ENCODE results near the gene TMEM141.
"Not testable (repeated sequence)": the region's sequence is repeated elsewhere in the genome, so short reads cannot be mapped to it uniquely, and the experiment has no call there.

Gene TMEM141

GRCh38 chr9:136835162-136835931 is 44.2 kb downstream of the TMEM141 start:
- no peak overlapping the region for H3K4me2 ChIP-seq (ENCODE audit: low read length)
- no peak overlapping the region for H3K4me3 ChIP-seq (ENCODE audit: low read depth, low read length, poor library complexity, severe bottlenecking)
- TF ChIP-seq EZH2 (IDR thresholded peaks at IDR 0.05; ENCODE audit: borderline replicate concordance, low read length) (no peak), CTCF (IDR thresholded peaks at IDR 0.05; ENCODE audit: low read length) (no peak)
- H3K27me3 ChIP-seq (ENCODE audit: insufficient read depth, low read length), result no peaks in the 10 kb centered on the region
- no peaks in the 10 kb centered on the region for H3K9me3 ChIP-seq (ENCODE audit: low read length)
- no peak overlapping the region for H3K27ac ChIP-seq (ENCODE audit: low read depth, low read length, poor library complexity, severe bottlenecking)
- no peak overlapping the region for H2AFZ ChIP-seq (ENCODE audit: low read length)
- H4K20me1 ChIP-seq (ENCODE audit: insufficient read depth, low read length), result no peaks in the 10 kb centered on the region
- H3K79me2 ChIP-seq (ENCODE audit: insufficient read depth, low read length), result no peaks in the 10 kb centered on the region
- no peaks in the 10 kb centered on the region for H3F3A ChIP-seq (ENCODE audit: insufficient read depth, low read length)
- peaks cover 56% of the 10 kb centered on the region for H3K36me3 ChIP-seq (ENCODE audit: insufficient read depth, low read length)
- no peaks in the 10 kb centered on the region for H3K9me2 ChIP-seq (ENCODE audit: low read depth, low read length)
- no peak overlapping the region for H3K9ac ChIP-seq (ENCODE audit: low read length)
- H3K4me1 ChIP-seq (ENCODE audit: insufficient read depth, low read length, severe bottlenecking), result no peaks in the 10 kb centered on the region

DNA sequence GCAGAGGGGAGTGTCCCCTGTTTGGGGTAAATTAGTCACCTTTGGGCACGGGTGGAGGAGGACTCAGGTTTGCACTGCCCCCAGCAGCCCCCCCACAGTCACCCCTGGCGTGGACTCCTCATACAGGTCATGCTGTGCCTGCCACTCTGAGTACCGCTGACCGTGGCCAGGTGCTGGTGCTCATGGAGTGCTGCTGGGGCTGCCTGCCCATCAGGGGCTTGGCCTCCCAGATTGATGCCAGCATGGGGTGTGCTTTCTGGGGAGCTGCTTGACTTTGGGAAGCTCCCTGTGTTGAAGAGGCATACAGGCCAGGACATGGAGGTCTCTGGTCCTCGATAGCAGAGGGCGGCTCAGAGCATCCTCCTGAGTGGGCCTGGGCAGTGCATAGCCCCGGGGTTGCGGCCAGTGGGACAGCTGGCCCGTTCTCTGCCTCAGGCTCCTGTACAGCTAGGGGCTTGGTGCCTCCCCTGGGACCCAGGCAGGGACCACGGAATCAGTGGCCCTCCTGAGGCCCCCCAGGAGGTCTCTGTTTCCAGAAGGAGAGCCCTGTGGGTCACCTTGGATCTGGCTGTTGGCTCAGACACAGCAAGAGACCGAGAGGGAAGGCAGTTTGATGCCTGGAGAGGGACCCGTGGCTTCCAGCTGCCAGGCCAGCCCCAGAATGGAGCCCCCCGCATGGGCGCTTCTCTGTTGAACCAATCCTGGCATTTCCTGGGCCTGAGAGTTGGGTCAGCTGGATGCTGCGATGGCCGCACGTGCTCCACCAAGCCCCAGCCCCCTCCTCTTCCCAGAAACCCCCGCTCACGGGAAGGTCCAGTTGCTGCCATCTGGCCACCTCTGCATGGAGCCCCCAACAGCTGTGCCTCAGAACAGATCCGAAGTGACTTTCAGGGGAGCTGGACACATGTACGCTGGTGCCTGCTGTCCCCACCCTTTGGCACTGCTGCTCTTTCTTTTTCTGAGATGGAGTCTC is 45.1 kb downstream of the TMEM141 start:
- Histone ChIP-seq H3K9me3 (ENCODE audit: low read length) (no peaks in the 10 kb centered on the region), H3K9me2 (ENCODE audit: low read depth, low read length) (no peaks in the 10 kb centered on the region), H3K79me2 (ENCODE audit: insufficient read depth, low read length) (no peaks in the 10 kb centered on the region), H3K27ac (ENCODE audit: low read depth, low read length, poor library complexity, severe bottlenecking) (no peak overlapping the region), H3K4me1 (ENCODE audit: insufficient read depth, low read length, severe bottlenecking) (peaks cover 3% of the 10 kb centered on the region), H3K9ac (ENCODE audit: low read length) (no peak overlapping the region), H3F3A (ENCODE audit: insufficient read depth, low read length) (no peaks in the 10 kb centered on the region), H2AFZ (ENCODE audit: low read length) (no peak overlapping the region), H3K4me2 (ENCODE audit: low read length) (no peak overlapping the region), H3K27me3 (ENCODE audit: insufficient read depth, low read length) (no peaks in the 10 kb centered on the region), H3K36me3 (ENCODE audit: insufficient read depth, low read length) (peaks cover 56% of the 10 kb centered on the region), H3K4me3 (ENCODE audit: low read depth, low read length, poor library complexity, severe bottlenecking) (no peak overlapping the region), H4K20me1 (ENCODE audit: insufficient read depth, low read length) (no peaks in the 10 kb centered on the region)
- no peak for TF ChIP-seq CTCF (IDR thresholded peaks at IDR 0.05; ENCODE audit: low read length)
- TF ChIP-seq EZH2 (IDR thresholded peaks at IDR 0.05; ENCODE audit: borderline replicate concordance, low read length), result no peak

- H3K9me2 ChIP-seq (ENCODE audit: low read depth, low read length), result no peaks in the 10 kb centered on the region
- no peaks in the 10 kb centered on the region for H3K79me2 ChIP-seq (ENCODE audit: insufficient read depth, low read length)
- H3K4me1 ChIP-seq (ENCODE audit: insufficient read depth, low read length, severe bottlenecking), result peaks cover 13% of the 10 kb centered on the region
- no peak overlapping the region for H3K4me3 ChIP-seq (ENCODE audit: low read depth, low read length, poor library complexity, severe bottlenecking)
- no peaks in the 10 kb centered on the region for H3K9me3 ChIP-seq (ENCODE audit: low read length)
- no peak overlapping the region for H3K27ac ChIP-seq (ENCODE audit: low read depth, low read length, poor library complexity, severe bottlenecking)
- no peaks in the 10 kb centered on the region for H4K20me1 ChIP-seq (ENCODE audit: insufficient read depth, low read length)
- no peaks in the 10 kb centered on the region for H3K27me3 ChIP-seq (ENCODE audit: insufficient read depth, low read length)
- H3K4me2 ChIP-seq (ENCODE audit: low read length), result no peak overlapping the region
- H3K9ac ChIP-seq (ENCODE audit: low read length), result no peak overlapping the region
- H2AFZ ChIP-seq (ENCODE audit: low read length), result no peak overlapping the region
- peaks cover 46% of the 10 kb centered on the region for H3K36me3 ChIP-seq (ENCODE audit: insufficient read depth, low read length)
- TF ChIP-seq CTCF (IDR thresholded peaks at IDR 0.05; ENCODE audit: low read length), result no peak
- no peak for TF ChIP-seq EZH2 (IDR thresholded peaks at IDR 0.05; ENCODE audit: borderline replicate concordance, low read length)
- no peaks in the 10 kb centered on the region for H3F3A ChIP-seq (ENCODE audit: insufficient read depth, low read length)
These were observed 46.2 kb downstream of the TMEM141 start for GRCh38 chr9:136837146-136837855.

- not testable (repeated sequence) for H3F3A ChIP-seq (ENCODE audit: insufficient read depth, low read length); H4K20me1 ChIP-seq (ENCODE audit: insufficient read depth, low read length)
- peaks cover 41% of the 10 kb centered on the region for H3K36me3 ChIP-seq (ENCODE audit: insufficient read depth, low read length)
These were observed 46.7 kb downstream of the TMEM141 start for GRCh38 chr9:136837856-136838277.

More at GRCh38 chr9:136837856-136838277, 46.7 kb downstream of the TMEM141 start:
- H2AFZ ChIP-seq (ENCODE audit: low read length); H3K9ac ChIP-seq (ENCODE audit: low read length); H3K4me2 ChIP-seq (ENCODE audit: low read length); H3K27me3 ChIP-seq (ENCODE audit: insufficient read depth, low read length); H3K4me3 ChIP-seq (ENCODE audit: low read depth, low read length, poor library complexity, severe bottlenecking); H3K27ac ChIP-seq (ENCODE audit: low read depth, low read length, poor library complexity, severe bottlenecking); H3K9me2 ChIP-seq (ENCODE audit: low read depth, low read length); H3K9me3 ChIP-seq (ENCODE audit: low read length); H3K79me2 ChIP-seq (ENCODE audit: insufficient read depth, low read length): not testable (repeated sequence)
- peaks cover 16% of the 10 kb centered on the region for H3K4me1 ChIP-seq (ENCODE audit: insufficient read depth, low read length, severe bottlenecking)

Data from OCI-LY1 (cell line).